Right lobe of liver (tissue), 4 donors: Measurements from ENCODE around the gene OR4L1.

Source experiments
- POLR2A ChIP-seq: fragments of 450-650 bp; IDR thresholded peaks from one replicate; pipeline ENCODE4 v1.6.1; 2017; ENCODE audit warnings: antibody characterized with exemption, mild to moderate bottlenecking
- TF ChIP-seq, protein P1 (sequence below), 4 donors: fragments of 200-600 bp in 3 of 4; fragments of 450-650 bp in 1 of 4; IDR thresholded peaks; one replicate each; pipeline versions ENCODE4 v1.5.1 to v1.8.0; 2016 to 2022; ENCODE audit warnings: antibody characterized with exemption in 4 of 4, mild to moderate bottlenecking in 2 of 4
- donor health status: DM: no; HTN: no; CAD: no.
- donor health status: DM: no; HTN: no; CAD: no.
- donor health status: DM: no; HTN: yes; CAD: no.

DNA sequence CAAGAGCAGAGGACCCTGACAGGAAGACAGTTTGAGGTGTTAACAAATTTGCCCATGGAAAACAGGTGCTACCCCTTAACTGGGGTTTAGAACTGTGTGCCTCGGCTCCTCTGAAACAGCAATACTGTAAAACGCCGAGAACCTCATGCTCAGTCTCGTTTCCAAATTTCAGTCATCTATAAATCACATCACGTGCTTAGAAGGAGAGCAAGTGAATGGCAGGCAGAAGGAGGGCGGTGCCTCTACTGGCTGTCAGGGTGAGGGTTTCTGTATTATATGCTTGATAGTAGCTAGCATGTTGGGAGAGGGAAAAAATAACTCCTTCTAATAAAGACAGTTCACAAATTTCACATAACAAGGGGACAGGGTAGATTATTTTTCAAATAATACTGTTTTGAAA is 28.8 kb upstream of the OR4L1 start:
- TF ChIP-seq, protein P1, sequence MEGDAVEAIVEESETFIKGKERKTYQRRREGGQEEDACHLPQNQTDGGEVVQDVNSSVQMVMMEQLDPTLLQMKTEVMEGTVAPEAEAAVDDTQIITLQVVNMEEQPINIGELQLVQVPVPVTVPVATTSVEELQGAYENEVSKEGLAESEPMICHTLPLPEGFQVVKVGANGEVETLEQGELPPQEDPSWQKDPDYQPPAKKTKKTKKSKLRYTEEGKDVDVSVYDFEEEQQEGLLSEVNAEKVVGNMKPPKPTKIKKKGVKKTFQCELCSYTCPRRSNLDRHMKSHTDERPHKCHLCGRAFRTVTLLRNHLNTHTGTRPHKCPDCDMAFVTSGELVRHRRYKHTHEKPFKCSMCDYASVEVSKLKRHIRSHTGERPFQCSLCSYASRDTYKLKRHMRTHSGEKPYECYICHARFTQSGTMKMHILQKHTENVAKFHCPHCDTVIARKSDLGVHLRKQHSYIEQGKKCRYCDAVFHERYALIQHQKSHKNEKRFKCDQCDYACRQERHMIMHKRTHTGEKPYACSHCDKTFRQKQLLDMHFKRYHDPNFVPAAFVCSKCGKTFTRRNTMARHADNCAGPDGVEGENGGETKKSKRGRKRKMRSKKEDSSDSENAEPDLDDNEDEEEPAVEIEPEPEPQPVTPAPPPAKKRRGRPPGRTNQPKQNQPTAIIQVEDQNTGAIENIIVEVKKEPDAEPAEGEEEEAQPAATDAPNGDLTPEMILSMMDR (IDR thresholded peaks at IDR 0.05), result no peak
- no peak for TF ChIP-seq POLR2A
